SK-N-SH treated with all-trans-retinoic acid at 6 μM for 48 hours (cell line): ENCODE measurements around the gene AFF1.
A peak's percentile ranks its signal among the peaks of the same experiment; 100 is the strongest.

Source experiments
- ATAC-seq: fragments of 200-7000 bp; cut with Tn5 transposase; 3 replicates; pipeline ENCODE4 v1.9.1; 2020; ENCODE audit warnings: mild to moderate bottlenecking, moderate library complexity
- ARNTL ChIP-seq: fragments of 450-650 bp; formaldehyde crosslinking; IDR thresholded peaks from 2 replicates; pipeline ENCODE4 v1.5.0; 2020; ENCODE audit warnings: low read depth, mild to moderate bottlenecking, moderate library complexity, borderline replicate concordance
- BACH2 ChIP-seq: fragments of 250-450 bp; sonication (Bioruptor Pico); IDR thresholded peaks from 2 replicates; pipeline ENCODE4 v1.9.0; 2021; ENCODE audit warnings: mild to moderate bottlenecking, borderline replicate concordance
- CSDC2 ChIP-seq: fragments of 250-450 bp; sonication (Bioruptor Pico); IDR thresholded peaks from 2 replicates; pipeline ENCODE4 v1.5.0; 2020; ENCODE audit warnings: mild to moderate bottlenecking, moderate library complexity
- ESRRG ChIP-seq: fragments of 250-450 bp; sonication (Bioruptor Pico); IDR thresholded peaks from 2 replicates; pipeline ENCODE4 v1.6.1; 2021; ENCODE audit warnings: mild to moderate bottlenecking
- GLIS3 ChIP-seq: fragments of 250-450 bp; sonication (Bioruptor Pico); IDR thresholded peaks from 2 replicates; pipeline ENCODE4 v1.5.0; 2020; ENCODE audit warnings: mild to moderate bottlenecking, moderate library complexity
- ISL1 ChIP-seq: fragments of 250-450 bp; sonication (Bioruptor Pico); IDR thresholded peaks from 2 replicates; pipeline ENCODE4 v2.1.2; 2022; ENCODE audit warnings: mild to moderate bottlenecking, moderate library complexity
- OSR1 ChIP-seq: fragments of 250-450 bp; sonication (Bioruptor Pico); IDR thresholded peaks from 2 replicates; pipeline ENCODE4 v1.8.0; 2022; ENCODE audit warnings: moderate library complexity, mild to moderate bottlenecking, inconsistent platforms
- PATZ1 ChIP-seq: fragments of 250-450 bp; sonication (Bioruptor Pico); IDR thresholded peaks from 2 replicates; pipeline ENCODE4 v1.8.0; 2020; ENCODE audit warnings: mild to moderate bottlenecking, moderate library complexity, borderline replicate concordance
- POU6F1 ChIP-seq: fragments of 250-450 bp; sonication (Bioruptor Pico); IDR thresholded peaks from 2 replicates; pipeline ENCODE4 v1.8.0; 2021; ENCODE audit warnings: low read depth, mild to moderate bottlenecking, moderate library complexity, borderline replicate concordance
- PPARA ChIP-seq: fragments of 250-450 bp; sonication (Bioruptor Pico); IDR thresholded peaks from 2 replicates; pipeline ENCODE4 v1.5.0; 2020; ENCODE audit warnings: mild to moderate bottlenecking, borderline replicate concordance
- RARB ChIP-seq: fragments of 250-450 bp; sonication (Bioruptor Pico); IDR thresholded peaks from 2 replicates; pipeline ENCODE4 v1.8.0; 2021; ENCODE audit warnings: mild to moderate bottlenecking, moderate library complexity
- SNAI2 ChIP-seq: fragments of 250-450 bp; sonication (Bioruptor Pico); IDR thresholded peaks from 2 replicates; pipeline ENCODE4 v1.5.0; 2020; ENCODE audit warnings: mild to moderate bottlenecking, moderate library complexity
- TCF4 ChIP-seq: fragments of 250-450 bp; sonication (Bioruptor Pico); IDR thresholded peaks from 2 replicates; pipeline ENCODE4 v1.8.0; 2021; ENCODE audit warnings: mild to moderate bottlenecking, moderate library complexity, borderline replicate concordance
- TOX ChIP-seq: fragments of 250-450 bp; sonication (Bioruptor Pico); IDR thresholded peaks from 2 replicates; pipeline ENCODE4 v1.8.0; 2021; ENCODE audit warnings: mild to moderate bottlenecking, moderate library complexity, borderline replicate concordance
- TSHZ2 ChIP-seq: fragments of 250-450 bp; sonication (Bioruptor Pico); IDR thresholded peaks from 2 replicates; pipeline ENCODE4 v1.5.0; 2020; ENCODE audit warnings: mild to moderate bottlenecking, moderate library complexity
- ZC3H10 ChIP-seq: fragments of 250-450 bp; sonication (Bioruptor Pico); IDR thresholded peaks from 2 replicates; pipeline ENCODE4 v1.5.1; 2021; ENCODE audit warnings: mild to moderate bottlenecking, moderate library complexity
- ZFP3 ChIP-seq: fragments of 250-450 bp; sonication (Bioruptor Pico); IDR thresholded peaks from 2 replicates; pipeline ENCODE4 v1.5.0; 2020; ENCODE audit warnings: mild to moderate bottlenecking, moderate library complexity
- ZFP30 ChIP-seq: fragments of 450-650 bp; formaldehyde crosslinking; IDR thresholded peaks from 2 replicates; pipeline ENCODE4 v1.5.0; 2022; ENCODE audit warnings: mild to moderate bottlenecking, moderate library complexity
- ZNF565 ChIP-seq: fragments of 450-650 bp; formaldehyde crosslinking; conservative IDR thresholded peaks from 2 replicates; pipeline ENCODE4 v1.5.0; 2020; ENCODE audit warnings: low read depth, mild to moderate bottlenecking, moderate library complexity
- ZNF70 ChIP-seq: fragments of 450-650 bp; formaldehyde crosslinking; IDR thresholded peaks from 2 replicates; pipeline ENCODE4 v1.5.0; 2020; ENCODE audit warnings: mild to moderate bottlenecking, moderate library complexity
- ZNF8 ChIP-seq: fragments of 450-650 bp; formaldehyde crosslinking; IDR thresholded peaks from 2 replicates; pipeline ENCODE4 v1.5.0; 2020; ENCODE audit warnings: mild to moderate bottlenecking, moderate library complexity

The AFF1 gene

GRCh38 chr4:86896596-86896995 is 38.2 kb upstream of the AFF1 start:
- ATAC-seq: no peak
- TF ChIP-seq TCF4 (CRISPR knock-in tag) (peak; percentile 38; the same call in 1 of the 2 replicates), PATZ1 (CRISPR knock-in tag) (no peak), PPARA (no peak), RARB (CRISPR knock-in tag) (no peak), ISL1 (CRISPR knock-in tag) (peak; percentile 81), ARNTL (CRISPR knock-in tag) (no peak), TOX (CRISPR knock-in tag) (no peak), SNAI2 (CRISPR knock-in tag) (no peak), TSHZ2 (CRISPR knock-in tag) (no peak)

- ATAC-seq: no peak
Observed at GRCh38 chr4:86898562-86898961, 36.2 kb upstream of the AFF1 start.

More at GRCh38 chr4:86898562-86898961, 36.2 kb upstream of the AFF1 start:
- no peak for TF ChIP-seq POU6F1 (CRISPR knock-in tag)
- TF ChIP-seq ISL1 (CRISPR knock-in tag): no peak
- TF ChIP-seq OSR1 (CRISPR knock-in tag): no peak
- TF ChIP-seq RARB (CRISPR knock-in tag): no peak
- TF ChIP-seq BACH2: no peak
- no peak for TF ChIP-seq TCF4 (CRISPR knock-in tag)
- TF ChIP-seq TOX (CRISPR knock-in tag): no peak
- TF ChIP-seq ZC3H10 (CRISPR knock-in tag): no peak
- TF ChIP-seq PPARA: no peak
- TF ChIP-seq ZNF70 (CRISPR knock-in tag): no peak
- no peak for TF ChIP-seq GLIS3 (CRISPR knock-in tag)
- no peak for TF ChIP-seq PATZ1 (CRISPR knock-in tag)
- TF ChIP-seq CSDC2: no peak
- no peak for TF ChIP-seq ZFP30 (CRISPR knock-in tag)
- TF ChIP-seq ZFP3 (CRISPR knock-in tag): no peak
- TF ChIP-seq ZNF8: no peak
- TF ChIP-seq TSHZ2 (CRISPR knock-in tag): no peak
- TF ChIP-seq ESRRG (CRISPR knock-in tag): no peak
- TF ChIP-seq ZNF565: no peak
- TF ChIP-seq, all 23 proteins: peak for 0
